CD4-positive, alpha-beta T cell treated with Interleukin-2 at 100 ng/mL for 4 hours (primary cell): ENCODE data around the gene PLCB3.
"Not testable (repeated sequence)": the region's sequence is repeated elsewhere in the genome, so short reads cannot be mapped to it uniquely, and the experiment has no call there.

Source experiments
- DNase-seq: peaks from one replicate; pipeline ENCODE4 v3.0.0-alpha.2; 2020; ENCODE audit warnings: low spot score

The PLCB3 gene

DNA sequence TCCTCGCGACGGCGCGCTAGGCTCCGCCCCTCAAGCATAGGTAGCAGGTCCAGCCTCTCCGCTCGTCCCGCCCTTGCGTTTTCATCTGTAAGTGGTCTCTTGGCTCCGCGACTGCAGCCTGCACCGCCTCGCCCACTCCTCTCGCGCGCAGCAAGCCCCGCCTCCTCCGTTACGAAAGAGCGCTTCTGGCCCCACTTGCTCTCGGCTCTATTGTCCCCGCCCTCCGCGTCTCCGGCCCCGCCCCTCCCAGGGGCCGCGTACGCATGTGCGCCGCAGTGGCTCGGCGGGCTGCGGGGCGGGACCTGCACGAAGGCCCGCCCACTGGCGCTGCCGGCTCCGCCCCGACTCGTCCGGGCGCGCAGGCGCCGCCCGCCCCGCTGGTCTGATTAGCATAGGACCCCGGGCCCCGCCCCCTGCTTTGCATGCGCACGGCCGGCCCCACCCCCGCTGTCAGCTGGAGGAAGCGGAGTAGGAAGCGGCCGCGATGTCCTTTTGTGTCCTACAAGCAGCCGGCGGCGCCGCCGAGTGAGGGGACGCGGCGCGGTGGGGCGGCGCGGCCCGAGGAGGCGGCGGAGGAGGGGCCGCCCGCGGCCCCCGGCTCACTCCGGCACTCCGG lies 53.9 kb downstream of the PLCB3 start, which contains the start of gene ESRRA:
Gene ESRRA (plus strand): TSS at position 450 of the 616 bp plus-strand sequence. CDS start 1,656 bp downstream, outside the sequence.
- DNase-seq, result peak; percentile 98

GRCh38 chr11:64305691-64306562 lies 54.6 kb downstream of the PLCB3 start:
- DNase-seq, result peak; percentile 77

DNA sequence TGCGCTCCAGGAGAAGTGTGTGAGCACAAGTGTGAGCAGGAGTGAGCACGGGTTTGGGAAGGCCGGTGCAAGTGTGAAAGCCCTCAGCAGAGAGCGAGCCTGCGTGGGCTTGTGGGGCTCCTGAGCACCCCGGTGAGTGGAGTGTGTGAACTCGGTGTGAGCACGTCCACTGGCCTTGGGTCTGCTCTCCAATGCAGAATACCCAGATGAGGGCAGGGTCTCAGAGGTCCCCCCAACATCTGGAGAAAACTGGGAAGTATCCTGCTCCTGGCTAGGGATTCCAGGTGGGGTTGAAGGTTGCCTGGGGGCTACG lies 55.2 kb downstream of the PLCB3 start:
- DNase-seq, result no peak

GRCh38 chr11:64306876-64307622 lies 55.7 kb downstream of the PLCB3 start:
- no peak for DNase-seq

DNA sequence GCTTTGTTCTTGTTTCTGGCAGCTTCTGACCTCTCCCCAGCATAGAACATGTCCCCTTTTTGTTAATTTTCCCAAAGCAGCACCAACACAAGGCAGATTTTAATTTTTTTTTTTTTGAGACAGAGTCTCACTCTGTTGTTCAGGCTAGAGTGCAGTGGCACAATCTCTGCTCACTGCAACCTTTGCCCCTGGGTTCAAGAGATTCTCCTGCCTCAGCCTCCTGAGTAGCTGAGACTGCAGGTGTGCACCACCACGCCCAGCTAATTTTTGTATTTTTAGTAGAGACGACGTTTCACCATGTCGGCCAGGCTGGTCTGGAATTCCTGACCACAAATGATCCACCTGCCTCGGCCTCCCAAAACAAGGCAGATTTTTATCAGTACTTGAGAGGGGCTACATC lies 56.5 kb downstream of the PLCB3 start:
- DNase-seq, result not testable (repeated sequence)

GRCh38 chr11:64312947-64313346 lies 61.6 kb downstream of the PLCB3 start:
- DNase-seq, result no peak

GRCh38 chr11:64313491-64314145 lies 62.3 kb downstream of the PLCB3 start:
- DNase-seq, result no peak

DNA sequence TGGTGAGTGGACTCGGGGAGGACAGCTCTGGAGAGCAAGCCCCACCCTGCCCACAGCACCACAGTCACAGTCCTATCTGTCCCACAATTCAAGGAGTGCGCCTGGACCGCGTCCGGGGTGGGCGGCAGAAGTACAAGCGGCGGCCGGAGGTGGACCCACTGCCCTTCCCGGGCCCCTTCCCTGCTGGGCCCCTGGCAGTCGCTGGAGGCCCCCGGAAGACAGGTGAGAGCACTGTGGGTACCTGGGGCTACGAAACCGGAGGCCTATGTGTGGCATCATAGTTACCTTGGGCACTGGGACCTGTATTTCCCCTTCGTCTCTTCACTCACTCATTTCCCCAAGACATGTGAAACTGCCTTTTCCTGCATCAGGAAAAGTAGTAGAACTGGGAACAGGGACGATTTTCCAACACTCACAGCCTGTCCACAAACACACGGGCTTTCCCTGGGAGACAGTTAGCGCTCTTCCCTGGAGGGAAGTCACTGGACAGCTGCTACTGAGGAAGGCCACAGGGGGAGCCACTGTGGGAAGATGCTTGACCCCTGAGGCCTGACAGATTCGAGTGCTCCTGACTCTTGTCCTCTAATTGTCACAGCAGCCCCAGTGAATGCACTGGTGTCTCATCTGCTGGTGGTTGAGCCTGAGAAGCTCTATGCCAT lies 62.9 kb downstream of the PLCB3 start:
- no peak for DNase-seq

DNA sequence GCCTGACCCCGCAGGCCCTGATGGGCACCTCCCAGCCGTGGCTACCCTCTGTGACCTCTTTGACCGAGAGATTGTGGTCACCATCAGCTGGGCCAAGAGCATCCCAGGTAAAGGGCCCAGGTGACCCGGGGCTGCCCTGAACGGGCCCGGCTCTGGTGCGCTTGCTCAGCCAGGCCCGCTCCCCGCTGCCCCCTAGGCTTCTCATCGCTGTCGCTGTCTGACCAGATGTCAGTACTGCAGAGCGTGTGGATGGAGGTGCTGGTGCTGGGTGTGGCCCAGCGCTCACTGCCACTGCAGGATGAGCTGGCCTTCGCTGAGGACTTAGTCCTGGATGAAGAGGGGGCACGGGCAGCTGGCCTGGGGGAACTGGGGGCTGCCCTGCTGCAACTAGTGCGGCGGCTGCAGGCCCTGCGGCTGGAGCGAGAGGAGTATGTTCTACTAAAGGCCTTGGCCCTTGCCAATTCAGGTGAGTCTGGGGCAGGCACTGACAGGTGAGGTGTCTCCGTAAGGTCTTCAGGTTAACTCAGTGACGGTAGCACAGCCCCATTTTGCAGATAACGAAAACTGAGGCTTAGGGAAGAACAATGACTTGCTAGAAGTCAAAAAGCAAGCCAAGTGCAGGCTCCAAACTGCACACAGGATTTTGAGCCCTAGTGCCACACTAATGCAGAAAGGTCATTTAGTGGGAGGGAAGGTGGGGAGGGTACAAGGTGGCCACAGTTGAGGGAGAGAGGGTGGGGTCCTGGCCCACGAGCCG lies 63.7 kb downstream of the PLCB3 start:
- no peak for DNase-seq

DNA sequence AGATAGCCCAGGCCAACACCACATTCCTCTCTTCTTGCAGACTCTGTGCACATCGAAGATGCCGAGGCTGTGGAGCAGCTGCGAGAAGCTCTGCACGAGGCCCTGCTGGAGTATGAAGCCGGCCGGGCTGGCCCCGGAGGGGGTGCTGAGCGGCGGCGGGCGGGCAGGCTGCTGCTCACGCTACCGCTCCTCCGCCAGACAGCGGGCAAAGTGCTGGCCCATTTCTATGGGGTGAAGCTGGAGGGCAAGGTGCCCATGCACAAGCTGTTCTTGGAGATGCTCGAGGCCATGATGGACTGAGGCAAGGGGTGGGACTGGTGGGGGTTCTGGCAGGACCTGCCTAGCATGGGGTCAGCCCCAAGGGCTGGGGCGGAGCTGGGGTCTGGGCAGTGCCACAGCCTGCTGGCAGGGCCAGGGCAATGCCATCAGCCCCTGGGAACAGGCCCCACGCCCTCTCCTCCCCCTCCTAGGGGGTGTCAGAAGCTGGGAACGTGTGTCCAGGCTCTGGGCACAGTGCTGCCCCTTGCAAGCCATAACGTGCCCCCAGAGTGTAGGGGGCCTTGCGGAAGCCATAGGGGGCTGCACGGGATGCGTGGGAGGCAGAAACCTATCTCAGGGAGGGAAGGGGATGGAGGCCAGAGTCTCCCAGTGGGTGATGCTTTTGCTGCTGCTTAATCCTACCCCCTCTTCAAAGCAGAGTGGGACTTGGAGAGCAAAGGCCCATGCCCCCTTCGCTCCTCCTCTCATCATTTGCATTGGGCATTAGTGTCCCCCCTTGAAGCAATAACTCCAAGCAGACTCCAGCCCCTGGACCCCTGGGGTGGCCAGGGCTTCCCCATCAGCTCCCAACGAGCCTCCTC lies 64.6 kb downstream of the PLCB3 start:
- not testable (repeated sequence) for DNase-seq

GRCh38 chr11:64316672-64317324 lies 65.5 kb downstream of the PLCB3 start:
- peak; percentile 34 for DNase-seq

- peak; percentile 98 for DNase-seq
These were observed 66.1 kb downstream of the PLCB3 start, which contains the start of gene TRMT112 for GRCh38 chr11:64317325-64317960. TSS of gene TRMT112 (minus strand) at chr11:64317559. CDS start at chr11:64317526, 33 bp downstream.

- peak; percentile 97 for DNase-seq
These were observed 66.8 kb downstream of the PLCB3 start, which contains the start of gene PRDX5 for GRCh38 chr11:64317961-64318765. TSS of gene PRDX5 (plus strand) at chr11:64318121. CDS start at chr11:64318216, 95 bp downstream.
